Hindlimb muscle (tissue), 1 donor: ENCODE data around the gene GFPT2. TPM values are rescaled to one million over a fixed set of nuclear protein-coding genes. Genes with fewer than 3 reads are reported as not detected.

Experiments used
- DNase-seq: peaks from one replicate; pipeline ENCODE4 v3.0.0-alpha.2; 2013
- polyA plus RNA-seq: library from polyadenylated mRNA; unstranded; fragments of 120-200 nt; gene quantifications from one replicate; pipeline ENCODE4 v1.2.1, GENCODE V29; 2013; ENCODE audit not compliant: insufficient read length

GFPT2 gene
- polyA plus RNA-seq, 1 donor: 10.8 TPM

GRCh38 chr5:180378438-180379344 lies 25.6 kb upstream of the GFPT2 start:
- DNase-seq: no peak

GRCh38 chr5:180377556-180378197 lies 24.5 kb upstream of the GFPT2 start:
- no peak for DNase-seq

GRCh38 chr5:180376511-180376910 lies 23.4 kb upstream of the GFPT2 start:
- DNase-seq: no peak

GRCh38 chr5:180375955-180376354 lies 22.8 kb upstream of the GFPT2 start:
- no peak for DNase-seq

GRCh38 chr5:180375291-180375690 lies 22.2 kb upstream of the GFPT2 start:
- no peak for DNase-seq

- DNase-seq: no peak
Observed at GRCh38 chr5:180373870-180374269, 20.7 kb upstream of the GFPT2 start.

GRCh38 chr5:180373454-180373853 lies 20.3 kb upstream of the GFPT2 start:
- no peak for DNase-seq

GRCh38 chr5:180371949-180372348 lies 18.8 kb upstream of the GFPT2 start:
- DNase-seq: no peak

- peak; percentile 59 for DNase-seq
Observed at GRCh38 chr5:180370861-180371641, 17.9 kb upstream of the GFPT2 start.

DNA sequence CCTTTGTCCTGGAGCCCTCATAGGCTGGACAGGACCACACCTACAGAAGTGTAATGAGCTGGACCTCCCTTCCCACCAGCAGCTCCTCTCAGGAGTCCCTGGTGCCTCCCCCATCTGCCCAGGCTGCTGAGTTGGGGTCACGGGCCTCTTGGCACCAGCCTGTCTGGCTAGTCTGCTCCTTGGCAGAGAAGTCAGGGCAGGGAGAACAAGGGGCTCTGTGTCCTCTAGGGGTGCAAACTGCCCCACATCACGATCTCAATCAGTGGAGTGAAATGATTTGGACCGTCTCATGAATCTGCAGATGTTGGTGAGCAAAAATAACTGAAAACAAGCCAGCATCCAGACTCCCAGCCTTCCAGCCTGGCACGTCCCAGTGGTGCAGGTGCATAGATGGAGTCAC lies 14.9 kb upstream of the GFPT2 start:
- no peak for DNase-seq

DNA sequence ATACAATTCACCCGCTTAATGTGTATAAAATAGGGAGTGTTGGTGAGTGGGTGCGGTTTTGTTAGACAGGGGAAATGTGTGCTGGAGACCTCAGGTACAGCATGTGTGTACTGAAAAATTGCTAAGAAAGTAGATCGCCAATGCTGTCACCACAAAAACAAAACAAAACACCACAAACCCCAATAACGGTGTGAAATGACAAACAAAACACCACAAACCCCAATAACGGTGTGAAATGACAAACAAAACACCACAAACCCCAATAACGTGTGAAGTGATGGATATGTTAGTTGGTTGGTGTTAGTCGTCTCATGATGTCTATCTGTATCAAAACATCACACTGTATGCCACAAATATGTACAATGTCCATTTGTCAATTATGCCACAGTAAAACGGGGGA lies 14.2 kb upstream of the GFPT2 start:
- DNase-seq: no peak

DNA sequence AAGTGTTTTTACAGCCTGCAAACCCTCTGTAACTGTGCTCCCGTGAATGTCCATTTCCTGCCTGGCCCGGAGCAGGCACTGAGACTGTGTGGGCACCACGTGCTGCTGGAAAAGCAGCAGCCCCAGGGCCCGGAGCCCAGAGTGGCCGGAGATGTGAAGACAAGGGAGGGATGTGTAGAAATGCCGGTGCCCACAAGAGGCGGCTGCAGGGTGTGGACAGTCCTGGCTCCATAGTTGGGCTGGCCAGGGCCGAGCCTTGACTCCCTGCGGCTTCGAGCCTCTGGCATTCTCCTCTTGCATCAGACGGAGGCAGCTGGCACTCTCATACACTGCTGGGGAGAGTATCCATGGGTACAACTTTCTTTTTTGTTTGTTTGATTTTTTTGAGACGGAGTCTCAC lies 13.2 kb upstream of the GFPT2 start:
- no peak for DNase-seq

GRCh38 chr5:180365829-180366228 lies 12.7 kb upstream of the GFPT2 start:
- DNase-seq: no peak

DNA sequence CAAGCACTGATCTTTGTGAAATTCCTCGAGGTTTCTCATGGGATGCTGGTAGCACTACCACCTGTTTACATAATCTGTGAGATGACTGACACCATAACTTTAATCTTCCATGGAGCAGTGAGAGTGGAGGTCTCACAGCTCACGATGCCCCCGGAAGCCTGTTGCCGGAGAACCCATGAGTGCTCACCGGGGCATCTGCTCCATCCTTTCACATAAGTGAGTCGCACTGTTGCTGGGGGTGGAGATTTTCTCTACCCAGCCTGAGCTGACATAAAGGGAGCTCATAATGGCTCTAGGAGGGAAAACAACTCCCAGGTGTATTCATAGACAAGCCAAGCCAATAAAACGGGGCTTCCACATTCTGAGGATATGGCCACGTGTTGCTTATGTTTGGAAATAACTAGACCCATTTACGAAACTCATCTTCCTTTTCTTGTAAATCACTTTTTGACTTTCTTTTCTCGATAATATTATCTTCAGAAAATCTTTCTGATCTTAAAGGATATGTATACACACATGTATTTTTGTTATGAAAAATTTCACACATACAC lies 11.2 kb upstream of the GFPT2 start:
- no peak for DNase-seq

DNA sequence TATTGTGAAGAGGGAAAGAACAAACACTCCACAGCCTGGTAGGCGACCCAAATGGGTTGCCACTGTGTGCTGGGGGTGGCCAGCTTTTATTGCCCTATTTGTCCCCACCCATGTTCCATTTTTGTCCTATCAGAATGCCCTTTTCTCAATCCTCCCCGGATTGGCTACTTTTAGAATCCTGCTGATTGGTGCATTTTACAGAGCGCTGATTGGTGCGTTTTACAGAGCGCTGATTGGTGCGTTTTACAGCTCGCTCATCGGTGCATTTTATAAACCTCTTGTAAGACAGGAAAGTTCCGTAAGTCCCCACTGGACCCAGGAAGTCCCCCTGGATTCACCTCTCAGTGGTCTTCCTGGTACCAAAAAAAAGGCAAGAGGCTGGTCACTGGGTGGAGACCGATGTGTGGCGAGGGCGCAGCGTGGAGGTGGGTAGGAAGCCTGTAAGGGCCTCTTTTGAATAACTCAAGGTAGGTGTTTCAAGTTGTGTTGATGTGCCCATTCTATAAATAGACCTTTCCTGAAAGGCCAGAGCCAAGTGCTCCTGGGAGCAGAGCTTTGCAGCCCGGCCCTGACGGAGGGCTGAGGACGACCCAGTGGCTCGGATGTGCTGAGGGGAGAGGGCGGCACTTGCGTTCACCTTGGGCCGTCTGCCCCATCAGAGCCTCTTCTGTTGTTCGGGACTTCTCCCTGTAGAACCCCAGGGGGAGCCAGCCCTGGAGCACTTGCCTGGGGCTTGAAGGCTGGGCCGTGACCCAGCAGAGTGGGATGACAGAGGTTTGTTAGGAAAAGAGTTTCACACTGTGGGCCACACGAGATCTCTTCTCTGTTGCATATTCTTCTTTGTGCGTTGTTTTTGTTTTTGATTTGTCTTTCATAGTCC lies 7.2 kb upstream of the GFPT2 start:
- DNase-seq: no peak

- no peak for DNase-seq
Observed at GRCh38 chr5:180358694-180359093, 5.6 kb upstream of the GFPT2 start.

GRCh38 chr5:180358179-180358578 lies 5.0 kb upstream of the GFPT2 start:
- DNase-seq: no peak

- no peak for DNase-seq
Observed at GRCh38 chr5:180354966-180355365, 1.8 kb upstream of the GFPT2 start.

- no peak for DNase-seq
Observed at GRCh38 chr5:180353980-180354452, 880 bp upstream of the GFPT2 start.

DNA sequence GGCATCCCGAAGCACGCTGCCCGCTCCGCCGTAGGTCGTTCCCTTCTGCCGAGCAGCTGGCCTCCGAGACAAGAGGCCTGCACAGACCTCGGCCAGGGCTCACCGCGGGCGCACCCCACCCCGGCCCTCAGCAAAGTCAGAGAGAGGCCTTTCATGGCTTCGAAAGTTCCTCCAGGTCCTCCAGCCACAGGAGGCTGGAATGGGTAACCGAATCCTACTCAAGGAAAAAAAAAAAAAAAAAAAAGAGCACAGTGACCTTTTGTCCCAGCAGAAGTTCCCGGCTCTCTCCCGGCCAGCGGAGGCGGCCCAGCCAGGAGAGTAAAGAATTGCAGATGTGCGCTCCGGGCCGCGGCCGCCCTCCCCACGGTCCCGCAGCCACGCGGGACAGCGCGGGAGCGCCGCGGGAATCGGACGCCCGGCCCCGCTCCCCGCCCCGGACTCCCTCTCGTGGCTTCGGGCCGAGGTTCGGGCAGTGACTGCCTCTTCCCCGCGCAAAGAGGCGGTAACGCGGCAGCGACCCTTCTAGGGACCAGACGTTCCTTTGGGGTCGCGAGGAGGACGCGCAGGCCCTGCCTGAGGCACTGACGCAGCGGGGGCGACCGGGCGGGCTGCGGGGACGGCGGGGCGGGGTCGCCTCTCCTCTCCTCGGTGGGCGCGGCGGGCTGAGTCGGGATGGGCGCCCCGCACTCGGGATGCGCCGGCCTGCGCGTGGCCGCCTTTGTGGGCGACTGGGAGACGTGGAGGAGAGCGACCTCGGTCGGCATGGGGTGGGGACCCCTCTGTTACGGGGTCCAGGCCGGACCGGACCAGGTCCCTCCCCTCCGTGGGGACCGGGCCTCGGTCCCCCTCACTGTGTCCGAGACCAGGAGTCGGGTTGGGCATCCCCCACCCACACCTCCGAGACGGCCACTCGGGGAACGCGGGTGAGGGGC lies 754 bp downstream of the GFPT2 start:
- peak; percentile 56 for DNase-seq
